Measurements from ENCODE around the gene C11orf24. TPM values are rescaled to one million over a fixed set of nuclear protein-coding genes. Genes with fewer than 3 reads are reported as not detected.

Gene C11orf24
- total and polyA plus RNA-seq, 9 of the 15 experiments (the other 6 are each of a cell fraction or from before 2014, with no cell fraction given), result 2.0 to 65.2 (median 32.5) TPM

GRCh38 chr11:68313574-68314202, 41.9 kb upstream of the C11orf24 start:
- peak overlapping the region; percentile 88 for H3K4me2 ChIP-seq (ENCODE audit: insufficient read depth, low read length)
- H3K9me1 ChIP-seq (ENCODE audit: control insufficient read depth, insufficient read depth, low read length), result peaks cover 5% of the 10 kb centered on the region
- in situ Hi-C loops (cut with MboI) (no loop called here), intact Hi-C loops (cut with micrococcal nuclease) (no loop called here)
- peaks cover 1% of the 10 kb centered on the region; the same call in 1 of the 2 replicates for H3K9me3 ChIP-seq (replicated peaks; ENCODE audit: control insufficient read depth, insufficient read depth, low read depth, low read length)
- H3K79me2 ChIP-seq (ENCODE audit: control insufficient read depth, insufficient read depth, low read length), result peaks cover 58% of the 10 kb centered on the region
- ChIA-PET POLR2A (interaction anchor here (0.5 to 1.9 kb wide), 12 partner anchors 11 to 1650 kb away, joined by 3 to 14 read pairs (median 3); partner anchors contain the start of genes C11orf24 and NUDT8), CTCF (ENCODE audit: low intra/inter-chr PET ratio) (no interaction called here)
- H3K36me3 ChIP-seq (ENCODE audit: control insufficient read depth, insufficient read depth, low read length), result no peaks in the 10 kb centered on the region
- H3K27me3 ChIP-seq (ENCODE audit: control insufficient read depth in 2 of 2, insufficient read depth in 2 of 2, low read length in 2 of 2), result no peaks in the 10 kb centered on the region
- peak overlapping the region; percentile 77 for H2AFZ ChIP-seq (ENCODE audit: low read depth, low read length)
- ATAC-seq (peak; percentile 68), DNase-seq (ENCODE audit: extremely low read depth in 1 of 4, low spot score in 3 of 4) (peak in 3 of 4 experiments; percentile 27 to 71 (median 51)), FAIRE-seq (peak; percentile 84)
- H3K4me3 ChIP-seq, result peak overlapping the region; percentile 82
- H4K20me1 ChIP-seq (replicated peaks; ENCODE audit: control insufficient read depth, insufficient read depth, low read length), result peaks cover 10% of the 10 kb centered on the region
- TSS peak; percentile 68 for BruUV-seq (replicated peaks)
- H3K4me1 ChIP-seq (replicated peaks in 1 of 2; ENCODE audit: control insufficient read depth in 2 of 2, insufficient read depth in 2 of 2, low read length in 2 of 2), result peaks cover 12 to 49% of the 10 kb centered on the region in 2 experiments
- H3K9ac ChIP-seq (ENCODE audit: insufficient read depth in 1 of 2, low read depth in 2 of 2, low read length in 2 of 2), result peak overlapping the region; percentile 78 to 98
- WGBS (ENCODE audit: insufficient coverage, low coverage, missing lambda C conversion rate), result 2% methylated on average over 19 of the region's 19 CpGs
- peak overlapping the region; percentile 90 for H3K27ac ChIP-seq (ENCODE audit: extremely low read depth, low read depth, low read length)
- TF ChIP-seq EP300 (IDR thresholded peaks at IDR 0.05; ENCODE audit: low read length) (peak; percentile 42; the same call in 1 of the 2 replicates), ARID2 (IDR thresholded peaks at IDR 0.05) (no peak), MAX (CRISPR knock-in tag; IDR thresholded peaks at IDR 0.05) (0 out of 2 replicates have a peak, but pooled peaks have one; percentile 8), ELF4 (CRISPR knock-in tag; IDR thresholded peaks at IDR 0.05) (no peak), ZNF316 (IDR thresholded peaks at IDR 0.05) (no peak), ZNF280B (CRISPR knock-in tag; IDR thresholded peaks at IDR 0.05) (no peak), CBFA2T2 (conservative IDR thresholded peaks at IDR 0.05) (peak; percentile 52; the same call in 1 of the 2 replicates), ZBTB33 (CRISPR knock-in tag; IDR thresholded peaks at IDR 0.05) (0 out of 2 replicates have a peak, but pooled peaks have one; percentile 5), NFYB (IDR thresholded peaks at IDR 0.05; ENCODE audit: extremely low read depth, insufficient read length) (no peak), RBM17 (IDR thresholded peaks at IDR 0.05; ENCODE audit: borderline replicate concordance, low read depth, low read length) (no peak), ZFX (CRISPR knock-in tag; IDR thresholded peaks at IDR 0.05) (peak; percentile 14), RBBP5 (IDR thresholded peaks at IDR 0.05; ENCODE audit: borderline replicate concordance, insufficient read depth, low read length, poor library complexity, severe bottlenecking) (no peak), PRDM10 (IDR thresholded peaks at IDR 0.05; ENCODE audit: partially characterized antibody) (no peak), GABPB1 (CRISPR knock-in tag; IDR thresholded peaks at IDR 0.05) (0 out of 2 replicates have a peak, but pooled peaks have one; percentile 36)
